HEK293T (cell line): ENCODE results near the gene BEAN1.

Source experiments
- CTCF ChIA-PET: fragments of 350-600 bp; formaldehyde crosslinking; extraction: SDS; loops from one replicate; lab custom pipeline; 2021; ENCODE audit warnings: antibody characterized with exemption, inconsistent platforms; lab: Yijun Ruan, JAX
- POLR2A ChIA-PET: fragments of 350-600 bp; formaldehyde crosslinking; extraction: SDS; loops from one replicate; lab custom pipeline; 2020; ENCODE audit warnings: antibody characterized with exemption, inconsistent platforms; lab: Yijun Ruan, JAX
- DNase-seq: peaks from one replicate; pipeline ENCODE4 v3.0.0; 2012; ENCODE audit warnings: mixed read lengths; ENCODE audit errors: extremely low spot score
- ARNT ChIP-seq: fragments of 450-650 bp; IDR thresholded peaks from 2 replicates; pipeline ENCODE4 v1.6.1; 2017; ENCODE audit warnings: mild to moderate bottlenecking
- BHLHE40 ChIP-seq: fragments of 450-650 bp; IDR thresholded peaks from 2 replicates; pipeline ENCODE4 v1.6.1; 2016; ENCODE audit warnings: mild to moderate bottlenecking, moderate library complexity, borderline replicate concordance
- CTBP1 ChIP-seq: fragments of 450-650 bp; IDR thresholded peaks from 2 replicates; pipeline ENCODE4 v1.6.1; 2016; ENCODE audit warnings: borderline replicate concordance
- ELF4 ChIP-seq: fragments of 450-650 bp; IDR thresholded peaks from 2 replicates; pipeline ENCODE4 v1.6.1; 2017; ENCODE audit warnings: antibody characterized with exemption
- FOXA1 ChIP-seq: fragments of 450-650 bp; IDR thresholded peaks from 2 replicates; pipeline ENCODE4 v1.6.1; 2016; ENCODE audit warnings: mild to moderate bottlenecking
- FOXK2 ChIP-seq: fragments of 450-650 bp; IDR thresholded peaks from 2 replicates; pipeline ENCODE4 v1.6.1; 2016; ENCODE audit warnings: mild to moderate bottlenecking
- FOXM1 ChIP-seq: fragments of 450-650 bp; IDR thresholded peaks from 2 replicates; pipeline ENCODE4 v1.6.1; 2017; ENCODE audit warnings: mild to moderate bottlenecking, borderline replicate concordance
- HDGF ChIP-seq: fragments of 450-650 bp; IDR thresholded peaks from 2 replicates; pipeline ENCODE4 v1.6.1; 2017; ENCODE audit warnings: antibody characterized with exemption, borderline replicate concordance
- L3MBTL2 ChIP-seq: fragments of 450-650 bp; conservative IDR thresholded peaks from 2 replicates; pipeline ENCODE4 v1.6.1; 2016; ENCODE audit warnings: mild to moderate bottlenecking
- LEF1 ChIP-seq: fragments of 450-650 bp; IDR thresholded peaks from 2 replicates; pipeline ENCODE4 v1.6.1; 2017; ENCODE audit warnings: mild to moderate bottlenecking, borderline replicate concordance
- NFRKB ChIP-seq: fragments of 450-650 bp; IDR thresholded peaks from 2 replicates; pipeline ENCODE4 v1.6.1; 2016; ENCODE audit warnings: mild to moderate bottlenecking, moderate library complexity
- SP1 ChIP-seq: fragments of 450-650 bp; IDR thresholded peaks from 2 replicates; pipeline ENCODE4 v1.6.1; 2017
- SUZ12 ChIP-seq: fragments of 450-650 bp; IDR thresholded peaks from 2 replicates; pipeline ENCODE4 v1.6.1; 2016; ENCODE audit warnings: mild to moderate bottlenecking
- TARDBP ChIP-seq: fragments of 450-650 bp; IDR thresholded peaks from 2 replicates; pipeline ENCODE4 v1.6.1; 2016
- ZNF384 ChIP-seq: fragments of 450-650 bp; IDR thresholded peaks from 2 replicates; pipeline ENCODE4 v1.6.1; 2016
- TF ChIP-seq, protein P1 (sequence below): fragments of 450-650 bp; IDR thresholded peaks from 2 replicates; pipeline ENCODE4 v1.6.1; 2016

The BEAN1 gene

GRCh38 chr16:66430214-66430613 lies 3.1 kb downstream of the BEAN1 start:
- CTCF ChIA-PET: no interaction called here
- TF ChIP-seq HDGF (no peak), FOXA1 (no peak), BHLHE40 (no peak), ARNT (no peak), SP1 (no peak), LEF1 (no peak), FOXK2 (no peak), ZNF384 (no peak), CTBP1 (no peak), TARDBP (no peak), L3MBTL2 (no peak)
- TF ChIP-seq, protein P1, sequence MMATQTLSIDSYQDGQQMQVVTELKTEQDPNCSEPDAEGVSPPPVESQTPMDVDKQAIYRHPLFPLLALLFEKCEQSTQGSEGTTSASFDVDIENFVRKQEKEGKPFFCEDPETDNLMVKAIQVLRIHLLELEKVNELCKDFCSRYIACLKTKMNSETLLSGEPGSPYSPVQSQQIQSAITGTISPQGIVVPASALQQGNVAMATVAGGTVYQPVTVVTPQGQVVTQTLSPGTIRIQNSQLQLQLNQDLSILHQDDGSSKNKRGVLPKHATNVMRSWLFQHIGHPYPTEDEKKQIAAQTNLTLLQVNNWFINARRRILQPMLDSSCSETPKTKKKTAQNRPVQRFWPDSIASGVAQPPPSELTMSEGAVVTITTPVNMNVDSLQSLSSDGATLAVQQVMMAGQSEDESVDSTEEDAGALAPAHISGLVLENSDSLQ: no peak
- DNase-seq: no peak
- POLR2A ChIA-PET: no interaction called here

- TF ChIP-seq CTBP1: no peak
- POLR2A ChIA-PET: no interaction called here
- no peak for DNase-seq
- CTCF ChIA-PET: interaction anchor here (0.9 kb wide), 1 partner anchor 89 kb away, joined by 3 read pairs; no protein-coding TSS in a partner anchor
Observed at GRCh38 chr16:66431760-66432159, 4.7 kb downstream of the BEAN1 start.

GRCh38 chr16:66432429-66432828 lies 5.3 kb downstream of the BEAN1 start:
- POLR2A ChIA-PET: no interaction called here
- TF ChIP-seq ZNF384 (no peak), FOXA1 (no peak), FOXM1 (no peak), FOXK2 (no peak), ARNT (no peak), SP1 (no peak), HDGF (no peak), L3MBTL2 (no peak), TARDBP (no peak), ELF4 (no peak), BHLHE40 (no peak), NFRKB (no peak), LEF1 (no peak), SUZ12 (no peak), CTBP1 (no peak)
- TF ChIP-seq, protein P1: no peak
- CTCF ChIA-PET: interaction anchor here (0.9 kb wide), 1 partner anchor 90 kb away, joined by 3 read pairs; no protein-coding TSS in a partner anchor

GRCh38 chr16:66434619-66435430 lies 7.7 kb downstream of the BEAN1 start:
- ChIA-PET POLR2A (interaction anchor here (1.5 kb wide), 1 partner anchor 25 kb away, joined by 3 read pairs; no protein-coding TSS in a partner anchor), CTCF (interaction anchor here (1.0 kb wide), 1 partner anchor 9 kb away, joined by 3 read pairs; no protein-coding TSS in a partner anchor)
- DNase-seq: no peak
- TF ChIP-seq LEF1 (no peak), FOXK2 (no peak), TARDBP (no peak), NFRKB (no peak), ARNT (no peak), ELF4 (no peak), SUZ12 (no peak)
- TF ChIP-seq, protein P1: no peak

More at GRCh38 chr16:66432429-66432828, 5.3 kb downstream of the BEAN1 start:
- no peak for DNase-seq

GRCh38 chr16:66435896-66436295 lies 8.8 kb downstream of the BEAN1 start:
- ChIA-PET CTCF (interaction anchor here (0.6 kb wide), 1 partner anchor 43 kb away, joined by 3 read pairs; no protein-coding TSS in a partner anchor), POLR2A (no interaction called here)
- DNase-seq: no peak

DNA sequence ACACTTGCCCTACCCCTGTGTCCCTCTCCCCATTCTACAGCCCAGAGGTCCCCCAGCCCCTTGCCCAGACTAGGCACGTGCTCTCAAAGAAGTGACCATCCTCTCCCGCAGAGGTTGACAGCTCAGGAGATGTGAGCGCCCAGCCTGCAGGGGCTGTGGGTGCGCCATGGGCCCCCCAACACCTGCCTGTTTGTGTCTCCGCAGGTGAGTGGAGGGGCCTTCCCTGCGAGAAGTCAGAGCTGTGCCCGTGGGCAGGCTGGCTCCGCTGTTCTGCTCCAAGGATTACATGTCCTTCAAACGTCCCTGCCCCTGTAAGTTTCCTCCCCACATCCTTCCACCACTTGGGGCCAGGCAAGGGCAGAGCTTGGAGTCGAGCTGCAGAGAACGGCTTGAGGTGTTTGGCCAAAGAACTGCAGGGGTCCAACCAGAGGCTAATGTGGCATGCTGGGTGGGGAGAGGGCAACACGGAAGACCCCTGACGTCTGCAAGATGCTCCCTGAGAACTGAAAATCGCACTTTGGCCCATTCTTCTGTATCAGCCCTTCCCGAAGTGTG lies 10.4 kb downstream of the BEAN1 start:
- no peak for DNase-seq
- TF ChIP-seq HDGF (no peak), ARNT (no peak), SUZ12 (no peak), FOXK2 (no peak), TARDBP (no peak)
- ChIA-PET CTCF (no interaction called here), POLR2A (no interaction called here)

More at GRCh38 chr16:66435896-66436295, 8.8 kb downstream of the BEAN1 start:
- no peak for TF ChIP-seq HDGF
- TF ChIP-seq ZNF384: no peak
